SK-N-SH treated with all-trans-retinoic acid at 6 μM for 48 hours (cell line): Measurements from ENCODE around the gene FAM124A.

Experiments used
- ATAC-seq: fragments of 200-7000 bp; cut with Tn5 transposase; 3 replicates; pipeline ENCODE4 v1.9.1; 2020; ENCODE audit warnings: mild to moderate bottlenecking, moderate library complexity
- ARNTL ChIP-seq: fragments of 450-650 bp; formaldehyde crosslinking; IDR thresholded peaks from 2 replicates; pipeline ENCODE4 v1.5.0; 2020; ENCODE audit warnings: low read depth, mild to moderate bottlenecking, moderate library complexity, borderline replicate concordance
- CSDC2 ChIP-seq: fragments of 250-450 bp; sonication (Bioruptor Pico); IDR thresholded peaks from 2 replicates; pipeline ENCODE4 v1.5.0; 2020; ENCODE audit warnings: mild to moderate bottlenecking, moderate library complexity
- GLIS3 ChIP-seq: fragments of 250-450 bp; sonication (Bioruptor Pico); IDR thresholded peaks from 2 replicates; pipeline ENCODE4 v1.5.0; 2020; ENCODE audit warnings: mild to moderate bottlenecking, moderate library complexity
- ISL1 ChIP-seq: fragments of 250-450 bp; sonication (Bioruptor Pico); IDR thresholded peaks from 2 replicates; pipeline ENCODE4 v2.1.2; 2022; ENCODE audit warnings: mild to moderate bottlenecking, moderate library complexity
- PPARA ChIP-seq: fragments of 250-450 bp; sonication (Bioruptor Pico); IDR thresholded peaks from 2 replicates; pipeline ENCODE4 v1.5.0; 2020; ENCODE audit warnings: mild to moderate bottlenecking, borderline replicate concordance
- TCF4 ChIP-seq: fragments of 250-450 bp; sonication (Bioruptor Pico); IDR thresholded peaks from 2 replicates; pipeline ENCODE4 v1.8.0; 2021; ENCODE audit warnings: mild to moderate bottlenecking, moderate library complexity, borderline replicate concordance
- TOX ChIP-seq: fragments of 250-450 bp; sonication (Bioruptor Pico); IDR thresholded peaks from 2 replicates; pipeline ENCODE4 v1.8.0; 2021; ENCODE audit warnings: mild to moderate bottlenecking, moderate library complexity, borderline replicate concordance
- ZC3H10 ChIP-seq: fragments of 250-450 bp; sonication (Bioruptor Pico); IDR thresholded peaks from 2 replicates; pipeline ENCODE4 v1.5.1; 2021; ENCODE audit warnings: mild to moderate bottlenecking, moderate library complexity
- ZFP3 ChIP-seq: fragments of 250-450 bp; sonication (Bioruptor Pico); IDR thresholded peaks from 2 replicates; pipeline ENCODE4 v1.5.0; 2020; ENCODE audit warnings: mild to moderate bottlenecking, moderate library complexity
- ZFP30 ChIP-seq: fragments of 450-650 bp; formaldehyde crosslinking; IDR thresholded peaks from 2 replicates; pipeline ENCODE4 v1.5.0; 2022; ENCODE audit warnings: mild to moderate bottlenecking, moderate library complexity
- TF ChIP-seq, protein P1 (sequence below): fragments of 250-450 bp; sonication (Bioruptor Pico); IDR thresholded peaks from 2 replicates; pipeline ENCODE4 v1.5.1; 2020; ENCODE audit warnings: low read depth, mild to moderate bottlenecking, moderate library complexity
- TF ChIP-seq, protein P2 (sequence below): fragments of 250-450 bp; sonication (Bioruptor Pico); IDR thresholded peaks from 2 replicates; pipeline ENCODE4 v1.5.0; 2020; ENCODE audit warnings: mild to moderate bottlenecking, moderate library complexity
- TF ChIP-seq, protein P3 (sequence below): fragments of 250-450 bp; sonication (Bioruptor Pico); IDR thresholded peaks from 2 replicates; pipeline ENCODE4 v1.8.0; 2021; ENCODE audit warnings: low read depth, mild to moderate bottlenecking, moderate library complexity, borderline replicate concordance
- TF ChIP-seq, protein P4 (sequence below): fragments of 250-450 bp; sonication (Bioruptor Pico); IDR thresholded peaks from 2 replicates; pipeline ENCODE4 v1.5.1; 2021; ENCODE audit warnings: mild to moderate bottlenecking, moderate library complexity
- TF ChIP-seq, protein P5 (sequence below): fragments of 250-450 bp; sonication (Bioruptor Pico); IDR thresholded peaks from 2 replicates; pipeline ENCODE4 v1.8.0; 2020; ENCODE audit warnings: mild to moderate bottlenecking, moderate library complexity, borderline replicate concordance

FAM124A gene

DNA sequence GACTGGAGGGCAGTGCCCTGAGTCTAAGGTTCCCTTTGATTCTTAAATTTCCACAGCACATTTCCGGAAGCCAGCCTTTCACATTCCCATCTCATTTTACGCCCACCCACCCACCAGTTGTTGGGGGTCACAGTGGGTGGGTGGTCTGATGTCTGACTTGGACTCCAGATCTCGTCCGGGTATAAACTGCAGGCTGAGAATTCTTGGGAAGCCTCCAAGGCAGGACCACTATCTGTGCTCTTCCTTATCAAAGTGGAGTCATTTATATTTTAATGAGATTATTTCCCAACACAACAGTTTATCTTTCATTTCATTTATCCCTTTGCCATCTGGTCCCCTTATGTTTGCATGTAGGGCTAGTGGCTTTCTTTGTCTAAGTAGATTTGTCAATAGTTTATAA lies 3.6 kb upstream of the FAM124A start (continued):
- TF ChIP-seq, protein P1, sequence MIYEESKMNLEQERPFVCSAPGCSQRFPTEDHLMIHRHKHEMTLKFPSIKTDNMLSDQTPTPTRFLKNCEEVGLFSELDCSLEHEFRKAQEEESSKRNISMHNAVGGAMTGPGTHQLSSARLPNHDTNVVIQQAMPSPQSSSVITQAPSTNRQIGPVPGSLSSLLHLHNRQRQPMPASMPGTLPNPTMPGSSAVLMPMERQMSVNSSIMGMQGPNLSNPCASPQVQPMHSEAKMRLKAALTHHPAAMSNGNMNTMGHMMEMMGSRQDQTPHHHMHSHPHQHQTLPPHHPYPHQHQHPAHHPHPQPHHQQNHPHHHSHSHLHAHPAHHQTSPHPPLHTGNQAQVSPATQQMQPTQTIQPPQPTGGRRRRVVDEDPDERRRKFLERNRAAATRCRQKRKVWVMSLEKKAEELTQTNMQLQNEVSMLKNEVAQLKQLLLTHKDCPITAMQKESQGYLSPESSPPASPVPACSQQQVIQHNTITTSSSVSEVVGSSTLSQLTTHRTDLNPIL (CRISPR knock-in tag) = no peak
- TF ChIP-seq ZFP3 (CRISPR knock-in tag) = no peak
- no peak for TF ChIP-seq ZFP30 (CRISPR knock-in tag)
- no peak for TF ChIP-seq PPARA (CRISPR knock-in tag)
- TF ChIP-seq, protein P2, sequence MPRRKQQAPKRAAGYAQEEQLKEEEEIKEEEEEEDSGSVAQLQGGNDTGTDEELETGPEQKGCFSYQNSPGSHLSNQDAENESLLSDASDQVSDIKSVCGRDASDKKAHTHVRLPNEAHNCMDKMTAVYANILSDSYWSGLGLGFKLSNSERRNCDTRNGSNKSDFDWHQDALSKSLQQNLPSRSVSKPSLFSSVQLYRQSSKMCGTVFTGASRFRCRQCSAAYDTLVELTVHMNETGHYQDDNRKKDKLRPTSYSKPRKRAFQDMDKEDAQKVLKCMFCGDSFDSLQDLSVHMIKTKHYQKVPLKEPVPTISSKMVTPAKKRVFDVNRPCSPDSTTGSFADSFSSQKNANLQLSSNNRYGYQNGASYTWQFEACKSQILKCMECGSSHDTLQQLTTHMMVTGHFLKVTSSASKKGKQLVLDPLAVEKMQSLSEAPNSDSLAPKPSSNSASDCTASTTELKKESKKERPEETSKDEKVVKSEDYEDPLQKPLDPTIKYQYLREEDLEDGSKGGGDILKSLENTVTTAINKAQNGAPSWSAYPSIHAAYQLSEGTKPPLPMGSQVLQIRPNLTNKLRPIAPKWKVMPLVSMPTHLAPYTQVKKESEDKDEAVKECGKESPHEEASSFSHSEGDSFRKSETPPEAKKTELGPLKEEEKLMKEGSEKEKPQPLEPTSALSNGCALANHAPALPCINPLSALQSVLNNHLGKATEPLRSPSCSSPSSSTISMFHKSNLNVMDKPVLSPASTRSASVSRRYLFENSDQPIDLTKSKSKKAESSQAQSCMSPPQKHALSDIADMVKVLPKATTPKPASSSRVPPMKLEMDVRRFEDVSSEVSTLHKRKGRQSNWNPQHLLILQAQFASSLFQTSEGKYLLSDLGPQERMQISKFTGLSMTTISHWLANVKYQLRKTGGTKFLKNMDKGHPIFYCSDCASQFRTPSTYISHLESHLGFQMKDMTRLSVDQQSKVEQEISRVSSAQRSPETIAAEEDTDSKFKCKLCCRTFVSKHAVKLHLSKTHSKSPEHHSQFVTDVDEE (CRISPR knock-in tag) = peak; percentile 85
- TF ChIP-seq, all 23 proteins: peak for 4

DNA sequence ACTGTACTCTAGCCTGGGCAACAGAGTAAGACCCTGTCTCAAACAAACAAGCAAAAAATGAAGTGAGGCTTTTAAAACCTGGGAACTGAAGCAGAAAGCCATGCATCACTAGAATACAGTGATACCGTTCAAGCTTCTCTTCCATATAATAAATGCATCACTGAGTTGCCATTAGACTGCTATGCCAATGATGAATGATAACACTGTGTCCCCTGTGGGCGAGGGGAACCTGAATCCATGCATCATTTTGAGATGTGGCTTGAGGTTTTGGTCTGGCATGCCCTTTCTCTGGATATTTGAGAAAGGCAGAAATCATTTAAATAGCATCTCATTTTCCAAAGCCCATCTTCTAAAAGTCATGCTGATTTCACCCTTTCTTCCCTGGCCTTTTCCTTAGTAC lies 1.5 kb upstream of the FAM124A start:
- ATAC-seq = no peak
- TF ChIP-seq, protein P3, sequence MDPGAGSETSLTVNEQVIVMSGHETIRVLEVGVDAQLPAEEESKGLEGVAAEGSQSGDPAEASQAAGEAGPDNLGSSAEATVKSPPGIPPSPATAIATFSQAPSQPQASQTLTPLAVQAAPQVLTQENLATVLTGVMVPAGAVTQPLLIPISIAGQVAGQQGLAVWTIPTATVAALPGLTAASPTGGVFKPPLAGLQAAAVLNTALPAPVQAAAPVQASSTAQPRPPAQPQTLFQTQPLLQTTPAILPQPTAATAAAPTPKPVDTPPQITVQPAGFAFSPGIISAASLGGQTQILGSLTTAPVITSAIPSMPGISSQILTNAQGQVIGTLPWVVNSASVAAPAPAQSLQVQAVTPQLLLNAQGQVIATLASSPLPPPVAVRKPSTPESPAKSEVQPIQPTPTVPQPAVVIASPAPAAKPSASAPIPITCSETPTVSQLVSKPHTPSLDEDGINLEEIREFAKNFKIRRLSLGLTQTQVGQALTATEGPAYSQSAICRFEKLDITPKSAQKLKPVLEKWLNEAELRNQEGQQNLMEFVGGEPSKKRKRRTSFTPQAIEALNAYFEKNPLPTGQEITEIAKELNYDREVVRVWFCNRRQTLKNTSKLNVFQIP = no peak
- TF ChIP-seq TCF4 (CRISPR knock-in tag) = no peak
- TF ChIP-seq, protein P2 (CRISPR knock-in tag) = no peak
- TF ChIP-seq, protein P1 (CRISPR knock-in tag) = no peak
- no peak for TF ChIP-seq ZC3H10 (CRISPR knock-in tag)
- no peak for TF ChIP-seq TOX
- TF ChIP-seq, protein P4, sequence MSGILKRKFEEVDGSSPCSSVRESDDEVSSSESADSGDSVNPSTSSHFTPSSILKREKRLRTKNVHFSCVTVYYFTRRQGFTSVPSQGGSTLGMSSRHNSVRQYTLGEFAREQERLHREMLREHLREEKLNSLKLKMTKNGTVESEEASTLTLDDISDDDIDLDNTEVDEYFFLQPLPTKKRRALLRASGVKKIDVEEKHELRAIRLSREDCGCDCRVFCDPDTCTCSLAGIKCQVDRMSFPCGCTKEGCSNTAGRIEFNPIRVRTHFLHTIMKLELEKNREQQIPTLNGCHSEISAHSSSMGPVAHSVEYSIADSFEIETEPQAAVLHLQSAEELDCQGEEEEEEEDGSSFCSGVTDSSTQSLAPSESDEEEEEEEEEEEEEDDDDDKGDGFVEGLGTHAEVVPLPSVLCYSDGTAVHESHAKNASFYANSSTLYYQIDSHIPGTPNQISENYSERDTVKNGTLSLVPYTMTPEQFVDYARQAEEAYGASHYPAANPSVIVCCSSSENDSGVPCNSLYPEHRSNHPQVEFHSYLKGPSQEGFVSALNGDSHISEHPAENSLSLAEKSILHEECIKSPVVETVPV = no peak
- TF ChIP-seq ARNTL (CRISPR knock-in tag) = no peak
- no peak for TF ChIP-seq ISL1 (CRISPR knock-in tag)
- TF ChIP-seq, protein P5, sequence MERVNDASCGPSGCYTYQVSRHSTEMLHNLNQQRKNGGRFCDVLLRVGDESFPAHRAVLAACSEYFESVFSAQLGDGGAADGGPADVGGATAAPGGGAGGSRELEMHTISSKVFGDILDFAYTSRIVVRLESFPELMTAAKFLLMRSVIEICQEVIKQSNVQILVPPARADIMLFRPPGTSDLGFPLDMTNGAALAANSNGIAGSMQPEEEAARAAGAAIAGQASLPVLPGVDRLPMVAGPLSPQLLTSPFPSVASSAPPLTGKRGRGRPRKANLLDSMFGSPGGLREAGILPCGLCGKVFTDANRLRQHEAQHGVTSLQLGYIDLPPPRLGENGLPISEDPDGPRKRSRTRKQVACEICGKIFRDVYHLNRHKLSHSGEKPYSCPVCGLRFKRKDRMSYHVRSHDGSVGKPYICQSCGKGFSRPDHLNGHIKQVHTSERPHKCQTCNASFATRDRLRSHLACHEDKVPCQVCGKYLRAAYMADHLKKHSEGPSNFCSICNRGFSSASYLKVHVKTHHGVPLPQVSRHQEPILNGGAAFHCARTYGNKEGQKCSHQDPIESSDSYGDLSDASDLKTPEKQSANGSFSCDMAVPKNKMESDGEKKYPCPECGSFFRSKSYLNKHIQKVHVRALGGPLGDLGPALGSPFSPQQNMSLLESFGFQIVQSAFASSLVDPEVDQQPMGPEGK (CRISPR knock-in tag) = no peak
- no peak for TF ChIP-seq GLIS3
- TF ChIP-seq CSDC2 (CRISPR knock-in tag) = no peak

DNA sequence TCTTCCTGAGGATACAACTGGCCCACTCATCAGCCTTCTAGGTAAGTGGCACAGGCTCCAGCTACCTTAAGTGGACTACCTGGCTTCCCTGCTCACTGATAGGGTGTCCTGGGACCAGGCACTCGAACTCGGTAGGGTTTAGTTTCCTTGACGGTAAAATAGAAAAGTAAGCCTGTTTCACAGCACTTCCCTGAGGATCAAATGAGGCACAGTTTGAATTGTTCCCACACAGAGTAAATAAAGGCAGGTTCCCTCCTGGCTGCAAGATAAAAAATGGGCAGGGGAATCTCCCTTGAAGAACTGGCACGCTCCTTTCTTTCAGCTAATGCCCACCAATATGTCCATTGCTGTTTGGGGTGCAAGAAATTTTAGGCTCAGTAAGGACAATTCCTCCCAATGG lies 1.1 kb upstream of the FAM124A start:
- TF ChIP-seq ZFP3 (CRISPR knock-in tag) = no peak
- ATAC-seq = no peak
